Esophagus (tissue), 2 donors: ENCODE data around the gene CCL4L2. TPM values are rescaled to one million over a fixed set of nuclear protein-coding genes. Genes with fewer than 3 reads are reported as not detected.
"Not testable (repeated sequence)": the region's sequence is repeated elsewhere in the genome, so short reads cannot be mapped to it uniquely, and the experiment has no call there.

Experiments used
- H3K27ac ChIP-seq, 2 donors: one replicate each; pipeline ENCODE4 v1.5.1; 2013; ENCODE audit warnings: low read depth in 2 of 2, mild to moderate bottlenecking in 2 of 2, inconsistent platforms in 1 of 2, low read length in 1 of 2, moderate library complexity in 1 of 2
- H3K27me3 ChIP-seq, 2 donors: one replicate each; pipeline ENCODE4 v1.6.1; 2013; ENCODE audit warnings: low read length in 2 of 2, control low read depth in 1 of 2, mild to moderate bottlenecking in 1 of 2; ENCODE audit not compliant: insufficient read depth in 2 of 2, control insufficient read depth in 1 of 2
- H3K36me3 ChIP-seq, 2 donors: one replicate each; pipeline ENCODE4 v1.6.1; 2013; ENCODE audit warnings: low read length in 1 of 2; ENCODE audit not compliant: control insufficient read depth in 2 of 2, insufficient read depth in 2 of 2
- H3K4me1 ChIP-seq, 2 donors: one replicate each; pipeline ENCODE4 v1.6.1; 2013; ENCODE audit warnings: low read length in 1 of 2; ENCODE audit not compliant: control insufficient read depth in 2 of 2, insufficient read depth in 2 of 2
- H3K4me3 ChIP-seq, 2 donors: one replicate each; pipeline ENCODE4 v1.5.1; 2013; ENCODE audit warnings: low read length in 2 of 2, mild to moderate bottlenecking in 2 of 2, low read depth in 1 of 2, moderate library complexity in 1 of 2
- H3K9me3 ChIP-seq, 2 donors: one replicate each; pipeline ENCODE4 v1.6.1; 2013; ENCODE audit warnings: mild to moderate bottlenecking in 2 of 2, low read depth in 1 of 2, low read length in 1 of 2, moderate library complexity in 1 of 2; ENCODE audit not compliant: control insufficient read depth in 2 of 2, insufficient read depth in 1 of 2
- WGBS, 2 donors: extraction: QIAGEN DNeasy Blood & Tissue Kit; methylation state at CpG; one replicate each; pipeline ENCODE4 v1.1.7; 2013; 5-methylcytosine and 5-hydroxymethylcytosine counted together
- polyA plus RNA-seq, 2 donors: library from polyadenylated mRNA; stranded (reverse); fragments of 200-250 nt; gene quantifications; one replicate each; pipeline ENCODE4 v1.2.3, GENCODE V29; 2013
- donor health status: healthy with polysubstance abuse.
- donor health status: Bipolar disorder and iron deficiency.

The CCL4L2 gene
- polyA plus RNA-seq: under 1 TPM; 0.45 to 0.92 TPM

DNA sequence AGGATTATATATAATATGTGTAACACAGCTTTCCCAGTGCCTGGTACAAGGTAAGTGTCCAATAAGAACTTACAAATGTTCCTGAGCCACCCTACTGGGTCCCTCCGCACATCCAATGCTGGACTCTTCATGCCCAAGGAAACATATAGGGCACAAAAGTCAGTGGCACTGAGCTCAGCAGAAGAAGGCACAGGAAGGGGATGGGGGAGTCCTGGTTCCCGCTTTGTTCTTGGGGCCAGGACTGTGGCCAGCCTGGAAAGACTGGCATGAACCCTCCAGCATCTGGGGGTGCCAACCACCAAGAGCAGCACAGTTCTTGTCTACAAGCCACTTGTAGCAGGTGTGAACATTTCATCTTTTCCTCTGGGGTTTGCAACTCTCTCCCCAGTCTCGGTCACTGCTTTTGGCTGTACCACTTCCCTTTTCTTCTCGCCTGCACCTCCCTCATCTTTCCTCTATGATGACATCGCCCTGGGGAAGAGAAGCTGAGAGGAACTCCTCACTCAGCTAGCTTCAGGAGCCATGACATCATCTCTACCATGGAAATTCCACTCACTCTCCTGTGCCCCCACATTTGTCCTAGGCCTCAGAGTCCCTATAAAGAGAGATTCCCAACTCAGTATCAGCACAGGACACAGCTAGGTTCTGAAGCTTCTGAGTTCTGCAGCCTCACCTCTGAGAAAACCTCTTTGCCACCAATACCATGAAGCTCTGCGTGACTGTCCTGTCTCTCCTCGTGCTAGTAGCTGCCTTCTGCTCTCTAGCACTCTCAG is at the start of gene CCL4L2:
Gene CCL4L2 (plus strand): TSS at position 625 of the 773 bp plus-strand sequence.
- WGBS, 2 donors: 71 to 74% methylated on average over 7 of the region's 7 CpGs
- not testable (repeated sequence) for H3K27ac ChIP-seq, H3K4me1 ChIP-seq, H3K27me3 ChIP-seq, H3K9me3 ChIP-seq, H3K36me3 ChIP-seq, H3K4me3 ChIP-seq

DNA sequence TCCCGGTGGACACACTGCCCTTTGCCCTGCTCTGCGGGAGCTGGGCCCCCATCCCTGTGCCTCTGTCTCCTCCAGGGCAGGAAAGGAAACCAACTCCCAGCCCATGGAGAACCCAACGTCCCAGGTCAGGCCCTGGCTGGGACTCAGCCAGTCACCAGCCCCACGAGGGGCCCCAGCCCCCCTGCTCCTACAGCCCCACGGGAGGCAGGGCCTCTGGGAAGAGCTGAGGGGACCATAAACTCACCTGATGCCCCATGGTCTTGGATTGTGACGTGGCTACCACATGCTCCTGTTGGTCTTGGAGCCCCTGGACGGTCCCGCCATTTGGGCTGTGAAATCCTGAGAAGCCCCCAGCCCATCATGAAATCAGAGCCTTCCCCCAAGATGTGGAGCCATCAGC is 42.0 kb upstream of the CCL4L2 start:
- 41 to 64% methylated on average over 3 to 6 of the region's 8 CpGs for WGBS, 2 donors
- not testable (repeated sequence) for H3K27me3 ChIP-seq

DNA sequence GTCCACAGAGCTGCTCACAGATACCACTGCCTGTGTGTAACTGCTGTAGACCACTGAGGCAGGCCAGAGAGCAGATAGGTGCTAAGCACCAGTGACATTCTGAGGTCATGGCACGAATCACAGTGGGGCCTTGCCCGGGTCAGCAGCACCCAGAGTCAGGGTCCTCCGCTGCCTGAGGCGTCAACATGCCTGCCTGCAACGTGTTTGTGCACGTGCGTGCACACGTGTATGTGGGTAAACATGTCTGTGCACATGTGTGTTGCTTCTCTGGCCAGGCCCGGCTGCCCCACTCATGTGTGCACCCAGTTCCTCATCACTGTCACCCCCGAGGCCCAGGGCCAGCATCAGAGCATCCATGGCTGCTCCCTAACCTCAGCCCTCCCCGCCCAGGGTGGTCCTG is 34.3 kb upstream of the CCL4L2 start, which contains the start of gene TBC1D3B:
Gene TBC1D3B (minus strand): TSS at position 101 of the 400 bp plus-strand sequence. CDS start 1,586 bp downstream, outside the sequence.
- not testable (repeated sequence) for H3K36me3 ChIP-seq, H3K27ac ChIP-seq
- no CpG with 5 or more reads among the region's 11 CpGs for WGBS, 2 donors

More for the DNA sequence above, 42.0 kb upstream of the CCL4L2 start:
- H3K27ac ChIP-seq, H3K9me3 ChIP-seq, H3K4me1 ChIP-seq, H3K36me3 ChIP-seq, H3K4me3 ChIP-seq: not testable (repeated sequence)

DNA sequence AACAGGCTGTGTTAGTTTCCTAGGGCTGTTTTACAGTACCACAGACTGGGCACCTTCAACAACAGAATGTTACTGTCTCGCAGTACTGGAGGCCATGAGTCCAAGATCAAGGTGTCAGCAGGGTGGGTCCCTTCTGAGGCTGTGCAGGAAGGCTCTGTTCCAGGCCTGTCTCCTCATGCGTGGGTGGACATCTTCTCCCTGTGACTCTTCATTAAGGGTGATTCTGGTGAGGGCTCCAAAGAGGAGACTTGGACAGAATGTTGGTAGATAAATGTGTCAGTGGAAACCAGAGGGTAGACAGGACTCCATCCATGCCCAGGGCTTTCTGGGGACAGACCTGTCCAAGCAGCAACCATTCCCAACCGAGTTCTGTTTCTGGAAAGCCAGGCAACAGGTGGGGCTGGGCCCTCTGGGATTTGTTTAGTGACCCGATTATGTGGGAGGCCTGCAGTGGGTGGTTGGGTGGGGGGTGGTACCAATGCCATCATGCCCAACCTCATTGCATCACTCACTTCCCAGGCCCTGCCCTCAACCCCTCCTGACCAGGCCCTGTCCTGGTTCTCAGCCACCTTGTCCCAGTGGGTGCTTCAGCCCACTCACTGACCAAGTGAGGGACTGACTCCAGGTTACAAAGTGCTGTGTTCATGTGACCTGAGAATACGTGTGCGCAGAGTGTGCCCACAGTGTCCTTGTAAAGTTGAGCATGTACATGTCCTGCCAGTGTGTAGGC is 29.3 kb upstream of the CCL4L2 start:
- not testable (repeated sequence) for H3K9me3 ChIP-seq, H3K4me3 ChIP-seq, H3K27me3 ChIP-seq, H3K27ac ChIP-seq, H3K36me3 ChIP-seq, H3K4me1 ChIP-seq
- 85 to 89% methylated on average over 6 of the region's 6 CpGs for WGBS, 2 donors

More for the DNA sequence above, 34.3 kb upstream of the CCL4L2 start, which contains the start of gene TBC1D3B:
- not testable (repeated sequence) for H3K27me3 ChIP-seq, H3K9me3 ChIP-seq, H3K4me1 ChIP-seq, H3K4me3 ChIP-seq

DNA sequence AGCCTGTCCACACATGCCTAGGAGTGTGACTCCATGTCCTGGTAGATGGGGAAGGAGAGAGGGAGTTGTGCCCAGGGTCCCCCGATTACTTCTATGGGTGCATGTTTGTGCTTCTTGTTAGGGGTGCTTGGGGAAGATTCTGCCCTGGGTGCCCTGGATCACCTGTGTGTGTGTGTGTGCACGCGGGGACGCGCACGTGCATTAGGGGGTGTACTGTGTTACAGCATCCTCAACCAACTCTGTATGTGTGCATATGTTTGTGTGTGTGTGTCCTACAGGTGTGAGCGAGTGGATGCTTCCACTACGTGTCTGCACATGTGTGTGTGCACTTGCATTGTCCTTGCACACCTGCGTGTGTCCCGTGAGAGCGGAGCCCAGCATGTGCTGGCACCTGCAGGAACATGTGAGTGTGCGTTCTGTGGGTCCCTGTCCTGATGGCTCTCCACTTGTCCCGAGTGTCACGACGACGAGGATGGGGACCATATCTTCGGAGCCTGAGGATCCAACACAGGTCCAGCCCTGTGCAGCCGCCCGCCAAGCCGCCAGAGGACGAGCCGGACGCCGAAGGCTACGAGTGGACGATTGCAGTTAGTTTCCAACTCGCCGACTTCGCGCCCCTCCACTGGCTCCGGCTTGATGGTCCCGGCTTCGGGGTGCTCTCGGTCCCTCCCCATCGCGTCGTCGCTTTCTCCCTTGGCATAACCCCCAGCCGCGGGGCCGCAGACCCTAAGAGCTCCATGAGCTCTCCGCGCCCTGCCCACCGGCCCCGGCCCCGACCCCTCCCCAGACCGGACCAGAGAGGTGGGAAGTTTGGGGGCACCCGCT is 28.5 kb upstream of the CCL4L2 start:
- H3K4me3 ChIP-seq: peak overlapping the region; percentile 37 to 56
- no peaks in the 10 kb centered on the region for H3K4me1 ChIP-seq
- H3K27ac ChIP-seq: no peak overlapping the region
- no peaks in the 10 kb centered on the region for H3K9me3 ChIP-seq
- H3K27me3 ChIP-seq: no peaks in the 10 kb centered on the region
- no peaks in the 10 kb centered on the region for H3K36me3 ChIP-seq
- 22 to 29% methylated on average over 48 of the region's 48 CpGs for WGBS, 2 donors

DNA sequence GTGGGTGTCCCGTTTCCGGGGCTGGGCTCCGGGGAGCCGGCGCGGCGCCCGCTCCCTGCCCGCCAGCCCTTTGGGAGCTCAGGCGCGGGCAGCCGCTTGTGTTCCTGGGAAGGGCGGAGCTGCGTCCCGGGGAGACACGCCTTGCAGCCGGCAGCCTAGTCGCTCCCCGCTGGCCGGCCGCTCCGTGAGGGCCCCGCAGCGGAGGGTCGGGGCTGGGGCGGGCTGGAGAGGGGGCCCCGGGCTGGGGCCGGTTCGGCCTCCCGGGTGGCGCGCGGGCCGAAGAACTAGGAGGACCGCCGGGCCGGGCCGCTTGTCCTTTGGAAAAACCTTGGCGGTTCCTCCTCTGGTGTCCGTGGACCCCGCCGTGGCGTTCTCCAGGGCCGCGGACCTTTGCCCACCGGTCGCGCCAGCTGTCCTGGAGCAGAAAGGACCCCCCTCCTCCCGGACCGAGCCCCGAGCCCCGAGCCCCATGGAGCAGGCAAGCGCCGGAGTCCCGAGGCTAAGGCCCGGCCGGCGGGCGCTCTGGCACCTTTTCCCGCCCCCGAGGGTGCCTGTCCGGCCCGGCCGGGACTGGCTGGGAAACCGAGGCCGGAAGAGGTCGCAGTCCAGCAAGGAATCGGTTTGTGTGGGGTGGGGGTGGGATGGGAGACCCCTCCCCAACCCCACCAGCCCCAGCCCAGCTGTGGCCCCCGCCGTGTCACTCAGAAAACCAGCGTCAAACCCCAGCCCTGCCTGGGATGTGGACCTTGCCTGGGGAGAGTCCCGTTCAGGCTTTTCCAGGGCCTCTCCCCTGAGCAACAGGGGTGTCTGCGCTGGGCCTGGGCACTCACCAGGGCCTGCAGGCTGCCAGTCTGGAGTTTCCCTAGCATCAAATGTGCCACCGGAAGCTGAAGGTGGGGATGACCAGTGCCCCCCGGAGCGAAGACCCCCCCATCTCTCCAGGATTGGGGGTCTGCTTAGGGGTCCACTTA is 27.6 kb upstream of the CCL4L2 start:
- Histone ChIP-seq H3K36me3 (no peaks in the 10 kb centered on the region), H3K9me3 (no peaks in the 10 kb centered on the region), H3K4me1 (no peaks in the 10 kb centered on the region), H3K27ac (peak overlapping the region in 1 of 2 donors; percentile 12), H3K27me3 (no peaks in the 10 kb centered on the region), H3K4me3 (peak overlapping the region; percentile 37 to 56)
- 5% methylated on average over 67 to 76 of the region's 76 CpGs for WGBS, 2 donors

DNA sequence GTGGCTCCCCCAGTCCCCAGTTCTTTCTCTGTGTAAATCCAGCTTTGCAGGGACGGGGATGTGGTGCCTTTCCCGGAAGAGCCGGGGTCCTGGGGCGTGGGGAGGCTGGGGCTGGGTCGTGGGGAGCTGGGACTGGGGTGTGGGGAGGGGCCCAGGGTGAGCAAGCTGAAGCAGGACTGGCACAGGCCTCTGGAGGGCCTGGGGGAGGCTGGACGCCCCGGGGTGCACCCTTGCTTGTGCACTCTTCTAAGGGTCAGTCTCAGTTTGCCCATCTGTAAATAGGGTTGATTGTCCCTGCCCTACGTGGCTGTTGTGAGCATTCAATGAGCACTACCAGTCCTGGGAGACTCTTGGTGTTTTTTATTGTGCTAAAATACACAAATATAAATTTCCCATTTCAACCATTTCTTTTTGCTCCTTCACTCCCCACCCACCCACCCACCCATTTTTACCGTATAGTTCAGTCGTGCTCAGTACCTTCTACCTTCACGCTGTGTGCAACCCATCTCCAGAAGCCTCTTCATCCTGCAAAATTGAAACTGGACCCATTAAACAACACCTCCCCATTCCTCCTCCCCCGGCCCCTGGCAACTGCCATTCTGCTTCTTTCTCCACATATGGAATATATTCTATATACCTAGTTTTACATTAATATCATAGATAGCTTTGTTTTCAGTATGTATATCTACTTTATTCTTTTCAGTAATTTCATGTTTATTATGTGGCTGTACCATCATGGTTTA is 26.7 kb upstream of the CCL4L2 start:
- Histone ChIP-seq H3K27me3 (no peaks in the 10 kb centered on the region), H3K4me1 (no peaks in the 10 kb centered on the region), H3K4me3 (peak overlapping the region in 1 of 2 donors; percentile 56), H3K9me3 (no peaks in the 10 kb centered on the region), H3K36me3 (no peaks in the 10 kb centered on the region), H3K27ac (no peak overlapping the region)
- 72 to 81% methylated on average over 12 of the region's 12 CpGs for WGBS, 2 donors

DNA sequence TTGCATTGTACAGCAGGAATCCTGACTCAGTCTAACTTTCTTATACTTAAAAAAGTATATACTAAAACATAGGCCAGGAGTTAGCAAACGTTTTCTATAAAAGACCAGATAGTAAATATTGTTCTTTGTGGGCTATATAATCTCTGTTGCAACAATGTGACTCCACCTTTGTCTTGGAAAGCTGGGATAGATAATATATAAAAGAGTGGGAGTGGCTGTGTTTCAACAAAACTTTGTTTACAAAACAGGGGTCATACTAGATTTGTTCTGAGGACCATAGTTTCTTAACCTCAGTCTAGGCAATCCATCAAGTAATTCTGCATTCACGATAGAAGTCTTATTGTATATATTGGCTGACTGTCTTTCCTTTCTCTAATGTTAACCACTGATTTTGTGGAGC is 25.4 kb upstream of the CCL4L2 start:
- H3K4me1 ChIP-seq: no peaks in the 10 kb centered on the region
- 39 to 58% methylated on average over 2 of the region's 2 CpGs for WGBS, 2 donors
- no peak overlapping the region for H3K27ac ChIP-seq
- H3K9me3 ChIP-seq: no peaks in the 10 kb centered on the region
- H3K4me3 ChIP-seq: no peak overlapping the region
- no peaks in the 10 kb centered on the region for H3K36me3 ChIP-seq
- H3K27me3 ChIP-seq: no peaks in the 10 kb centered on the region
